Heart left ventricle (tissue), 16 donors: ENCODE data around the gene IGF2BP3. TPM values are rescaled to one million over a fixed set of nuclear protein-coding genes. Genes with fewer than 3 reads are reported as not detected.

Experiments used
- ATAC-seq, 4 donors: fragments of 200-7000 bp; cut with Tn5 transposase; one replicate each; pipeline ENCODE4 v1.9.1; 2020 to 2022; ENCODE audit warnings: moderate library complexity in 4 of 4, mild to moderate bottlenecking in 3 of 4, moderate number of reproducible peaks in 1 of 4
- DNase-seq, 5 donors: peaks; one replicate each; pipeline ENCODE4 v3.0.0-alpha.2; 2020
- H3K27ac ChIP-seq, 12 donors: fragments of 200-600 bp; sonication (generic) in 4 of 12; one replicate each; pipeline versions ENCODE4 v1.5.0 to v1.8.0; 2016 to 2022; ENCODE audit warnings: mild to moderate bottlenecking in 2 of 12
- H3K27me3 ChIP-seq, 9 donors: fragments of 200-600 bp; sonication (generic) in 2 of 9; one replicate each; pipeline versions ENCODE4 v1.5.1 to v1.8.0; 2016 to 2022; ENCODE audit warnings: mild to moderate bottlenecking in 3 of 9
- H3K36me3 ChIP-seq, 9 donors: fragments of 200-600 bp; sonication (generic) in 2 of 9; one replicate each; pipeline versions ENCODE4 v1.5.0 to v1.8.0; 2018 to 2022; ENCODE audit warnings: mild to moderate bottlenecking in 2 of 9
- H3K4me1 ChIP-seq, 12 donors: fragments of 200-600 bp; sonication (generic) in 4 of 12; one replicate each; pipeline versions ENCODE4 v1.5.0 to v1.8.0; 2016 to 2022; ENCODE audit warnings: mild to moderate bottlenecking in 3 of 12
- H3K4me3 ChIP-seq, 12 donors: fragments of 200-600 bp; sonication (generic) in 4 of 12; one replicate each; pipeline versions ENCODE4 v1.5.0 to v1.8.0; 2017 to 2022; ENCODE audit warnings: mild to moderate bottlenecking in 9 of 12, moderate library complexity in 4 of 12
- H3K9me3 ChIP-seq, 12 donors: fragments of 200-600 bp; sonication (generic) in 4 of 12; one replicate each; pipeline versions ENCODE4 v1.5.0 to v1.8.0; 2016 to 2022; ENCODE audit warnings: mild to moderate bottlenecking in 1 of 12
- POLR2A ChIP-seq, 2 donors: fragments of 450-650 bp; IDR thresholded peaks; one replicate each; pipeline ENCODE4 v1.6.1; 2017; ENCODE audit warnings: antibody characterized with exemption in 2 of 2, mild to moderate bottlenecking in 2 of 2, moderate library complexity in 2 of 2
- WGBS, 4 donors: extraction: QIAGEN DNeasy Blood & Tissue Kit in 2 of 4; methylation state at CpG; one replicate each; pipeline versions ENCODE4 v1.1.5 to v1.1.7; 2013 to 2018; 5-methylcytosine and 5-hydroxymethylcytosine counted together
- intact Hi-C, 10 donors: fragments of 100-400 bp; cut with DNase I; formaldehyde crosslinking; loops; one replicate each; pipeline versions ENCODE4 v1.11.1 to v1.14.2; 2022
- polyA plus RNA-seq, 2 donors: library from polyadenylated mRNA; stranded (reverse); fragments of 200-250 nt; gene quantifications; one replicate each; pipeline ENCODE4 v1.2.3, GENCODE V29; 2013
- total RNA-seq, 9 donors: library from RNA; depleted of rRNA in 2 of 9; stranded (reverse); fragments of >200 nt in 2 of 9; fragmentation: NEBNext Ultra II Directional in 3 of 9; extraction: Animal tissue kit (Norgen Biotek cat#: 25700) in 3 of 9; gene quantifications; one replicate each; pipeline versions ENCODE4 v1.1.0 to v1.2.4, GENCODE V29; 2016 to 2023
- TF ChIP-seq, protein P1 (sequence below), 12 donors: fragments of 200-600 bp; sonication (generic) in 4 of 12; IDR thresholded peaks; one replicate each; pipeline versions ENCODE4 v1.5.0 to v1.8.0; 2018 to 2022; ENCODE audit warnings: antibody characterized with exemption in 12 of 12, mild to moderate bottlenecking in 5 of 12
- donor health status: ischemic (EF 13 %, LVEDD 7.1; RV severe dilation, severe dysfunction).
- donor health status: healthy with polysubstance abuse.
- donor health status: DM: no; HTN: yes; CAD: no.
- donor health status: DM: no; HTN: no; CAD: no.
- donor health status: ischemic (EF 25% LVEDD 6.9; RV normal size, moderate dysfunction).
- donor health status: ischemic (EF 25% LVEDD 5.7; RV mildly dilated, moderate dysfunction).
- donor health status: healthy.
- donor health status: DM: yes; HTN: yes; CAD: no.
- donor health status: ischemic (EF 35%, LVEDD 5.7; RV mildly dilated, moderate dysfunction).
- donor health status: nonischemic (EF 11% LVEDD 7.7; RV severe dilation, severe dysfunction).
- donor health status: DM: yes; HTN: yes; CAD: no.
- donor health status: PGD.
- donor health status: ischemic (EF 29% LVEDD 5.4; RV normal size, mild dysfunction).
- donor health status: nonischemic (EF 23%, LVEDD 6.1; RV moderate dilation, normal function).

The IGF2BP3 gene
- total and polyA plus RNA-seq, 11 donors, result 0.27 to 2.2 (median 0.50) TPM; not detected in 5

DNA sequence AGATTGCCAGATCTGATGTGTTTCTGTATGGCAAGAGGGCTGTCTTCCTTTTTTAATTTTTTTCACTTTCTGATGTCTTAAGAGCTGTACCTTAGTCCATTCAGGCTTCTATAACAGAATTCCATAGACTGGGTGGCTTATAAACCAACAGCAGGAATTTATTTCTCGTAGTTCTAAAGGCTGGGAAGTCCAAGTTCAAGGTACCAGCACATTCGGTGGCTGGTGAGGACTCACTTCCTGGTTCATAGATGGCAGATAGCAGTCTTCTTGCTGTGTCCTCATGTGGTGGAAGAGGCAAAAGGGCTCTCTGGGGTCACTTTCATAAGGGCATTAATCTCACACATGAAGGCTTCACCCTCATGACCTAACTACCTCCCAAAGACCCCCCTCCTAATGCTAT lies 202.9 kb downstream of the IGF2BP3 start:
- intact Hi-C loops, result loop anchor here in 2 of 10 donors (5.0 to 10.0 kb wide), 2 partner anchors 173 to 190 kb away; no protein-coding TSS in a partner anchor

DNA sequence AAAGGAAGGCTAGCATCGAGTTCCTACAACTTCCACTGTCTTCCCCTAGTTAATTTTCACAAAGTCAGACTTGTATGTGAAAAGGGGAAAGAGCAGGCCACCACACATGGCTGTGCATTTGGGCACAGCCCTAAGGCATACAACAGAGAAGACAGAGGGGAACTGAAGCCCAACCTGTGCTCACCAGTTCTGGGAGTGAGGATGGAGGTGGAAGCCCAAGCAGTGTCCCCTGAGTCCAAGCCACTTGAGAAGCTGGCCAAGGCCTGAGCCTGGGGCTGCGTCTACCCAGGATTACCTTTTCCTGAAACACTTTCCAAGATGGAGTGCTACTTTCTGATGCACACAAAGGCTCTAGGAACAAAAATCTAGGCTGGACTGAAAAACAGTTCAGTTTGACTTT lies 203.4 kb downstream of the IGF2BP3 start:
- Histone ChIP-seq H3K4me3 (no peak overlapping the region), H3K27me3 (no peaks in the 10 kb centered on the region), H3K36me3 (peaks cover 0 to 94% (median 27%) of the 10 kb centered on the region in 9 donors), H3K9me3 (no peaks in the 10 kb centered on the region), H3K27ac (no peak overlapping the region), H3K4me1 (peaks cover 0 to 5% (median 0%) of the 10 kb centered on the region in 12 donors)
- TF ChIP-seq POLR2A (IDR thresholded peaks at IDR 0.05), result no peak
- TF ChIP-seq, protein P1, sequence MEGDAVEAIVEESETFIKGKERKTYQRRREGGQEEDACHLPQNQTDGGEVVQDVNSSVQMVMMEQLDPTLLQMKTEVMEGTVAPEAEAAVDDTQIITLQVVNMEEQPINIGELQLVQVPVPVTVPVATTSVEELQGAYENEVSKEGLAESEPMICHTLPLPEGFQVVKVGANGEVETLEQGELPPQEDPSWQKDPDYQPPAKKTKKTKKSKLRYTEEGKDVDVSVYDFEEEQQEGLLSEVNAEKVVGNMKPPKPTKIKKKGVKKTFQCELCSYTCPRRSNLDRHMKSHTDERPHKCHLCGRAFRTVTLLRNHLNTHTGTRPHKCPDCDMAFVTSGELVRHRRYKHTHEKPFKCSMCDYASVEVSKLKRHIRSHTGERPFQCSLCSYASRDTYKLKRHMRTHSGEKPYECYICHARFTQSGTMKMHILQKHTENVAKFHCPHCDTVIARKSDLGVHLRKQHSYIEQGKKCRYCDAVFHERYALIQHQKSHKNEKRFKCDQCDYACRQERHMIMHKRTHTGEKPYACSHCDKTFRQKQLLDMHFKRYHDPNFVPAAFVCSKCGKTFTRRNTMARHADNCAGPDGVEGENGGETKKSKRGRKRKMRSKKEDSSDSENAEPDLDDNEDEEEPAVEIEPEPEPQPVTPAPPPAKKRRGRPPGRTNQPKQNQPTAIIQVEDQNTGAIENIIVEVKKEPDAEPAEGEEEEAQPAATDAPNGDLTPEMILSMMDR (IDR thresholded peaks at IDR 0.05), result no peak
- ATAC-seq (no peak), DNase-seq (no peak)
- intact Hi-C loops, result loop anchor here in 2 of 10 donors (5.0 to 10.0 kb wide), 2 partner anchors 172 to 190 kb away; no protein-coding TSS in a partner anchor
- whole genome bisulfite sequencing, 4 donors, result 79 to 90% (median 84%) methylated on average over 2 of the region's 2 CpGs

More for the DNA sequence above, 202.9 kb downstream of the IGF2BP3 start:
- H3K4me3 ChIP-seq, result no peak overlapping the region
- TF ChIP-seq POLR2A (IDR thresholded peaks at IDR 0.05), result no peak
- TF ChIP-seq, protein P1 (IDR thresholded peaks at IDR 0.05), result no peak
- 79 to 92% (median 89%) methylated on average over 2 of the region's 2 CpGs for WGBS, 4 donors
- H3K9me3 ChIP-seq, result no peaks in the 10 kb centered on the region
- H3K27ac ChIP-seq, result no peak overlapping the region
- no peak for DNase-seq
- H3K4me1 ChIP-seq, result peaks cover 0 to 5% (median 0%) of the 10 kb centered on the region in 12 donors
- no peaks in the 10 kb centered on the region for H3K27me3 ChIP-seq
- ATAC-seq, result no peak
- H3K36me3 ChIP-seq, result peaks cover 0 to 94% (median 27%) of the 10 kb centered on the region in 9 donors

GRCh38 chr7:23264916-23265458 lies 205.3 kb downstream of the IGF2BP3 start:
- Histone ChIP-seq H3K4me1 (peaks cover 0 to 5% (median 0%) of the 10 kb centered on the region in 12 donors), H3K27ac (no peak overlapping the region), H3K27me3 (no peaks in the 10 kb centered on the region), H3K9me3 (no peaks in the 10 kb centered on the region), H3K4me3 (no peak overlapping the region), H3K36me3 (peaks cover 0 to 95% (median 28%) of the 10 kb centered on the region in 9 donors)
- no peak for ATAC-seq
- intact Hi-C loops, result loop anchor here in 5 of 10 donors (5.0 to 10.0 kb wide), 3 partner anchors 78 to 192 kb away; no protein-coding TSS in a partner anchor
- TF ChIP-seq, protein P1 (IDR thresholded peaks at IDR 0.05), result no peak
- TF ChIP-seq POLR2A (IDR thresholded peaks at IDR 0.05), result no peak
- no peak for DNase-seq
- 67 to 77% (median 72%) methylated on average over 7 of the region's 7 CpGs for WGBS, 4 donors

DNA sequence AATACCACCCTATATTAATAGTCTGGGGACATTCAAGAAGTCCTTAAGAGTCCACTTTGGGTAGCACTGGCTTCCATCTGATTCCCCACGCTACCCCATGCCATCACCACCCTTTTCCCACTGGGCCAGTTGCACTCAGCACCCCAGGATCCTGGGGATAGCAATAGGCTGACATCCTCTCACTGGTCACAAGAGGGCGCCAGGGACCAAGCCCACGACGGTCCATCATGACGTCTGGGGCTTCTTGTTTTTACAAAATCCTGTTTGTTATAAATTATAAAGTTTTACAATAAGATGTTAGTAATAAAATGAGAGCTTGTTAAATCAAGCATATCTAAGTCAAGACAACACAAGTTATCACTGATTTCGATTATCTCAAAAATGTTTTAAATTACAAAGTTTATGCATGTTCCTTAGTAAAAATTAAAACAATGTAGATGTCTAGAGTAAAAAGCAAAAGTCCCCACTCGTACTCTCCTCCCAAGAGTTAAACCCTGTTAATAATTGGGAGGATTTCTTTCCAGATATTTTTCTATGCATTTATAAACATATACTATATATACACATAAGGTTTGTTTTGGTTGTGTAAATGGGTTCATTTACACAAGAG lies 208.3 kb downstream of the IGF2BP3 start:
- peak in 3 of 4 donors; percentile 73 to 85 (median 83) for ATAC-seq
- no peaks in the 10 kb centered on the region for H3K27me3 ChIP-seq
- peak; percentile 40 to 67 (median 53) for DNase-seq
- no peak overlapping the region for H3K4me3 ChIP-seq
- H3K27ac ChIP-seq, result no peak overlapping the region
- 9 to 17% (median 9%) methylated on average over 7 of the region's 7 CpGs for WGBS, 4 donors
- no peaks in the 10 kb centered on the region for H3K4me1 ChIP-seq
- intact Hi-C loops, result loop anchor here in 4 of 10 donors (5.0 to 10.0 kb wide), 2 partner anchors 75 to 167 kb away; no protein-coding TSS in a partner anchor
- TF ChIP-seq POLR2A (IDR thresholded peaks at IDR 0.05), result no peak
- TF ChIP-seq, protein P1 (IDR thresholded peaks at IDR 0.05), result peak; percentile 59 to 89 (median 75)
- H3K36me3 ChIP-seq, result peaks cover 0 to 99% (median 47%) of the 10 kb centered on the region in 9 donors
- no peaks in the 10 kb centered on the region for H3K9me3 ChIP-seq
